WI38 (cell line): ENCODE data around the gene LTC4S.
"Not testable (repeated sequence)": the region's sequence is repeated elsewhere in the genome, so short reads cannot be mapped to it uniquely, and the experiment has no call there.

Source experiments
- H3K4me3 ChIP-seq: 2 replicates; pipeline ENCODE4 v1.5.1; 2011; ENCODE audit warnings: low read depth, mild to moderate bottlenecking, control low read depth, low read length
- TF ChIP-seq, protein P1 (sequence below): IDR thresholded peaks from 2 replicates; pipeline ENCODE4 v1.5.1; 2012; ENCODE audit warnings: low read depth, mild to moderate bottlenecking, control low read depth, low read length

LTC4S gene, protein sequence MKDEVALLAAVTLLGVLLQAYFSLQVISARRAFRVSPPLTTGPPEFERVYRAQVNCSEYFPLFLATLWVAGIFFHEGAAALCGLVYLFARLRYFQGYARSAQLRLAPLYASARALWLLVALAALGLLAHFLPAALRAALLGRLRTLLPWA

DNA sequence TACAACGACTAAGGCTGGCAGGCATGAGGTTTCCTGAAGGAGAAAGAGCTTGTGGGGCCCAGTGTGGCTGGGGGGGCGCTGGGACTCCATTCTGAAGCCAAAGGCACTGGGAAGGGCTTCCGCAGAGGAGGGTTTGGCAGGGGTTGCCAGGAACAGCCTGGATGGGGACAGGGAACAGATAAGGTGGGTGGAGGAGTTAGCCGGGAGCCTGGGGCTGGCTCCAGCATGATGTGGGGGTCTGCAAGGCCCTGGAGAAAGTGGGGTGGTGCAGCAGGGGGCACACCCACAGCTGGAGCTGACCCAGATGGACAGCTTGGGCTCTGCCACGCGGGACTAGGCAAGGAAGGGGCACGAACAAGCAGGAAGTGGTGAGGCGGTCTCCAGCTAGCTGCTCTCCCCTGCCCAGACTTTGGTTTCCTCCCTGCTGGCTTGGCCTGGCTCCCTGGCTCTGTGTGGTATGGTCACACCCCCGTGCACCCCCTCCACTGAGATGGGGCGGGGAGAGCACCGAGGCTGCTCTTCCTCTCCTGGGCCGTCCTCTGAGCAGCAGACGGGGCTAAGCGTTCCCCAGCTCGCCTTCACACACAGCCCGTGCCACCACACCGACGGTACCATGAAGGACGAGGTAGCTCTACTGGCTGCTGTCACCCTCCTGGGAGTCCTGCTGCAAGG lies at the start of gene LTC4S:
LTC4S (plus strand) TSS at position 519 of the 672 bp plus-strand sequence; CDS start at position 614, 95 bp downstream.
- TF ChIP-seq, protein P1, sequence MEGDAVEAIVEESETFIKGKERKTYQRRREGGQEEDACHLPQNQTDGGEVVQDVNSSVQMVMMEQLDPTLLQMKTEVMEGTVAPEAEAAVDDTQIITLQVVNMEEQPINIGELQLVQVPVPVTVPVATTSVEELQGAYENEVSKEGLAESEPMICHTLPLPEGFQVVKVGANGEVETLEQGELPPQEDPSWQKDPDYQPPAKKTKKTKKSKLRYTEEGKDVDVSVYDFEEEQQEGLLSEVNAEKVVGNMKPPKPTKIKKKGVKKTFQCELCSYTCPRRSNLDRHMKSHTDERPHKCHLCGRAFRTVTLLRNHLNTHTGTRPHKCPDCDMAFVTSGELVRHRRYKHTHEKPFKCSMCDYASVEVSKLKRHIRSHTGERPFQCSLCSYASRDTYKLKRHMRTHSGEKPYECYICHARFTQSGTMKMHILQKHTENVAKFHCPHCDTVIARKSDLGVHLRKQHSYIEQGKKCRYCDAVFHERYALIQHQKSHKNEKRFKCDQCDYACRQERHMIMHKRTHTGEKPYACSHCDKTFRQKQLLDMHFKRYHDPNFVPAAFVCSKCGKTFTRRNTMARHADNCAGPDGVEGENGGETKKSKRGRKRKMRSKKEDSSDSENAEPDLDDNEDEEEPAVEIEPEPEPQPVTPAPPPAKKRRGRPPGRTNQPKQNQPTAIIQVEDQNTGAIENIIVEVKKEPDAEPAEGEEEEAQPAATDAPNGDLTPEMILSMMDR = no peak
- H3K4me3 ChIP-seq = no peak within 1 kb of the TSS

DNA sequence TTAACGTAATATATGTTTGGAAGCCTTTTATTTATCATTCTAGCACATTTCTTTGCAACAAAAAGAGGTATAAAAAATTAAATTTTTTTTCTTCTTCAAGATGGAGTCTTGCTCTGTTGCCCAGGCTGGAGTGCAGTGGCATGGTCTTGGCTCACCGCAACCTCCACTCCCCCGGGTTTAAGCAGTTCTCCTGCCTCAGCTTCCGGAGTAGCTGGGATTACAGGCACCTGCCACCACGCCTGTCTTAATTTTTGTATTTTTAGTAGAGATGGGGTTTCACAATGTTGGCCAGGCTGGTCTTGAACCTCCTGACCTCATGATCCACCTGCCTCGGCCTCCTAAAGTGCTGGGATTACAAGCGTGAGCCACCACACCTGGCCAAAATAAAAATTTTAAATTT lies 49.7 kb upstream of the LTC4S start:
- not testable (repeated sequence) for H3K4me3 ChIP-seq

DNA sequence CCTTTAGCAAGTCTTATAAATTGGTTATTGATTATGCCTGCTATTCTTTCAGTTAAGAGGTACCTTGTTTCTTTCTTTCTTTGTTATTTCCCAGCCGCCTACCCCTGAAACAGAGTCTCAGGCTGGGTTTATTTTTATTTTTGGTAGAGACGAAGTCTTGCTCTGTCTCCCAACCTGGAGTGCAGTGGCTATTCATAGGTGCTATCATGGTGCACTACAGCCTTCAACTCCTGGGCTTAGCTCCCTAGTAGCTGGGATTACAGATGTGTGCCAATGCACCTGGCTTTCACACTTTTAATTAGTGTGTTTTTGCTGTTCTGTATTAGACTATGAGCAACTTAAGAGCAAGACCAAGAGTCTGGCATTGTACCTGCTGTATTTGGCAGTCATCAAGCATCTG lies 46.9 kb upstream of the LTC4S start:
- H3K4me3 ChIP-seq = no peak overlapping the region
- TF ChIP-seq, protein P1 = no peak

DNA sequence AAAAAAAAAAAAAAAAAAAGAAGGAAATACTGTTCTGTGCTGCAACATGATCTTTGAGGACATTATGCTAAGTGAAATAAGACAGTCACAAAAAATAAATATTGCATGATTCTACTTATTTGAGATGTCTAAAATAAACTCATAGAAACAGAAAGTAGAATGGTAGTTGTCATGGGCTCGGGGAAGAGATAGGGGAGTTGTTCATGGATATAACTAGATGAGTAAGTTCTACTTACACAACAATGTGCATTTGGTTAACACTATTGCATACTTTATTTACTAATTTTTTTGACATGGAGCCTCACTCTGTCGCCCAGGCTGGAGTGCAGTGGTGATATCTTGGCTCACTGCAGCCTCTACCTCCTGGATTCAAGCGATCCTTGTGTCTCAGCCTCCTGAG lies 46.0 kb upstream of the LTC4S start:
- TF ChIP-seq, protein P1 = no peak
- no peak overlapping the region for H3K4me3 ChIP-seq

DNA sequence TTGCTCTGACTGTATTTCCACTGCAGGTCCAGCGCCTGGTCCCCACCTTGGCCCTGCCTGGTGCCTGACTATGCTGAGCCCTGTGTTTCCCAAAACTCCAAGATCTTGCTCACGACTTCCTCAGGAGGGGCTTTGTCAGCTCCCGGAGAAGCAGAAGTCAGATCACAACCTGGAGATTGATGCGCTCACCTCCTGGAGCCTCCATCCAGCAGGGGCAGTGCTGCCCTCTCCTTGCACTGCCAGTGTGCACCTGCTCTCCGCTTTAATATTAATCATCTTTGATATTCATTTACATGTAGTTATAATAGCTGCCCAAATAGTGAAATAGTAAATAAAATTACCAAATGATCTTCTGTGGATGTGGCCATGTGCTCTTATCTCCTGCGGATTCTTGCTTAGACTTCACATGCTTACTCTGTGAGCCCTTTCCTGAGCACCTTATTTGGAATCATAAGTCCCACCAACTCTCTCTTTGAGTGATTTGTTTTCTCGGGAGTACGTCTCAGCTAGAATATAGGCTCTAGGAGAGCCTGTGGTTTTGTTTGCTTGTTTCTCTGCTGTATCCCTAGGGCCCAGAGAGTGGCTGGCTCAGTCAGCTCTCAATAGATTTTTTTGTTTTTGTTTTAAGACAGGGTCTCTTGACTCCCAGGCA lies 43.8 kb upstream of the LTC4S start:
- no peak overlapping the region for H3K4me3 ChIP-seq
- TF ChIP-seq, protein P1 = no peak

DNA sequence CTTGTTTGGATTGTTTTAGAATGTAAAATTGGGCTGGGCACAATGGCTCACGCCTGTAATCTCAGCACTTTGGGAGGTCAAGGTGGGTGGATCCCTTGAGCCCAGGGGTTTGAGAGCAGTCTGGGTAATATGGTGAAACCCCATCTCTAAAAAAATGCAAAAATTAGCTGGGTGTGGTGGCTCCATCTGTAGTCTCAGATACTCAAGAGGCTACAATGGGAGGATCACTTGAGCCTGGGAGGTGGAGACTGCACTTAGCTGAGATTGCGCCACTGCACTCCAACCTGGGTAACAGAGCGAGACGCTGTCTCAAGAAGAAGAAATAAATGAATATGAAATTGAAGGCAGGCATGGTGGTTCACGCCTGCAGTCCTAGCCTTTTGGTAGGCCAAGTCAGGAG lies 39.8 kb upstream of the LTC4S start:
- TF ChIP-seq, protein P1 = no peak
- no peak overlapping the region for H3K4me3 ChIP-seq

DNA sequence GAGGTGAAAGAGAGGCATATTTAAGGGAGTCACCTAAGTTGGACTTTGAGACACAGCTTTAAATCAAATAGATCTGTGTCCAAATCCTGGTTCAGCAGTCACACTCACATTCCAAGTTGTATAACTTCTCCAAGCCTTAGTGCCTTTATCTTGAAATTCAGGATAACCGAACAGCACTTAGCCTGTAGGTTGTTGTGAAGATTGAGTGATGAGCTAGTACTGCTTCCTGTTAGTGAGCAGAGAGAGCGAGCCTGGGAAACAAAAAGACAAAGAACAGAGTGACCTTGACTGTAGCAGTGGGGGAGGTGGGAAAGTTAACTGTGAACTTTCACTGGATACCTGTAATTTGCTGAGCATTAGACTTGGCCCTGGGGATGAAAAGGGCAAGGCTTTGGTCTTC lies 38.8 kb upstream of the LTC4S start:
- H3K4me3 ChIP-seq = no peak overlapping the region
- TF ChIP-seq, protein P1 = no peak

DNA sequence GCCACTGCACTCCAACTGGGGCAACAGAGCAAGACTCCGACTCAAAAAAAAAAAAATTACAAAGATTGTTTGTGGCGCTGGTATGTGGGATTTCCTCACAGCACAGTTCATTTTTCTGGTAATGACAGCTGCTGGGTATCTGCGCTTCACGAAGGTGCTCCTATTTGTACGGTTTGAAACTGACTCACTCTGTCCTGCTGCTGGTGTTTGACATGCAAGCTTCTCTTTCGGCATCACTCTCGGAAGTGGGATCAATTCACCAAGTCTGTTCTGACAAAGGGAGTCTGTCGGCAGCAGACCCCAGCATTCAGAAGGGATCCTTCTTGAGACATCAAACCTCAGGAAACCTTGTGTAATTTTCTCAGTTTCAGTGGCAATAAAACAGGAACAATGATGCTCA lies 34.8 kb upstream of the LTC4S start:
- TF ChIP-seq, protein P1 = no peak
- H3K4me3 ChIP-seq = no peak overlapping the region
